Uterus (tissue), 4 donors: ENCODE data around the gene ZCRB1. TPM values are rescaled to one million over a fixed set of nuclear protein-coding genes. Genes with fewer than 3 reads are reported as not detected.

Source experiments
- DNase-seq, 2 donors: peaks; one replicate each; pipeline ENCODE4 v3.0.0-alpha.2; 2019 to 2020
- H3K27ac ChIP-seq, 2 donors: fragments of 200-600 bp; sonication (generic); 1 replicate in 1 of 2; 2 replicates in 1 of 2; pipeline ENCODE4 v1.5.1; 2016 to 2018
- H3K27me3 ChIP-seq, 2 donors: fragments of 200-600 bp; sonication (generic); one replicate each; pipeline ENCODE4 v1.5.1; 2018 to 2019; ENCODE audit warnings: control low read depth in 1 of 2
- H3K36me3 ChIP-seq, 2 donors: fragments of 200-600 bp; sonication (generic); one replicate each; pipeline ENCODE4 v1.5.1; 2019; ENCODE audit warnings: control low read depth in 1 of 2
- H3K4me1 ChIP-seq, 2 donors: fragments of 200-600 bp; sonication (generic); one replicate each; pipeline ENCODE4 v1.5.1; 2018 to 2019; ENCODE audit warnings: control low read depth in 1 of 2
- H3K4me3 ChIP-seq, 2 donors: fragments of 200-600 bp; sonication (generic); 1 replicate in 1 of 2; 2 replicates in 1 of 2; pipeline ENCODE4 v1.5.1; 2018 to 2019; ENCODE audit warnings: mild to moderate bottlenecking in 1 of 2
- H3K9me3 ChIP-seq, 2 donors: fragments of 200-600 bp; sonication (generic); one replicate each; pipeline ENCODE4 v1.5.1; 2019; ENCODE audit warnings: control low read depth in 1 of 2
- POLR2A ChIP-seq, 2 donors: fragments of 450-650 bp; IDR thresholded peaks; one replicate each; pipeline ENCODE4 v1.6.1; 2016; ENCODE audit warnings: antibody characterized with exemption in 2 of 2, mild to moderate bottlenecking in 1 of 2, moderate library complexity in 1 of 2
- intact Hi-C: fragments of 100-400 bp; cut with DNase I; formaldehyde crosslinking; loops from one replicate; pipeline ENCODE4 v1.15.1; 2023; ENCODE audit warnings: low total_unique reads
- total RNA-seq, 4 donors: library from RNA; depleted of rRNA in 3 of 4; stranded (reverse); fragments of >200 nt in 3 of 4; gene quantifications; one replicate each; pipeline versions ENCODE4 v1.1.0 to v1.2.4, GENCODE V29; 2014 to 2023
- TF ChIP-seq, protein P1 (sequence below), 4 experiments: fragments of 200-600 bp in 2 of 4; fragments of 450-650 bp in 2 of 4; sonication (generic) in 2 of 4; IDR thresholded peaks; one replicate each; pipeline ENCODE4 v1.5.1; 2016 to 2019; ENCODE audit warnings: antibody characterized with exemption in 4 of 4, mild to moderate bottlenecking in 2 of 4, moderate library complexity in 1 of 4
- donor health status: DM: yes; HTN: yes; CAD: no.

The ZCRB1 gene
- total RNA-seq, 4 donors from 2014 or later, result 19.8 to 44.1 (median 29.4) TPM

DNA sequence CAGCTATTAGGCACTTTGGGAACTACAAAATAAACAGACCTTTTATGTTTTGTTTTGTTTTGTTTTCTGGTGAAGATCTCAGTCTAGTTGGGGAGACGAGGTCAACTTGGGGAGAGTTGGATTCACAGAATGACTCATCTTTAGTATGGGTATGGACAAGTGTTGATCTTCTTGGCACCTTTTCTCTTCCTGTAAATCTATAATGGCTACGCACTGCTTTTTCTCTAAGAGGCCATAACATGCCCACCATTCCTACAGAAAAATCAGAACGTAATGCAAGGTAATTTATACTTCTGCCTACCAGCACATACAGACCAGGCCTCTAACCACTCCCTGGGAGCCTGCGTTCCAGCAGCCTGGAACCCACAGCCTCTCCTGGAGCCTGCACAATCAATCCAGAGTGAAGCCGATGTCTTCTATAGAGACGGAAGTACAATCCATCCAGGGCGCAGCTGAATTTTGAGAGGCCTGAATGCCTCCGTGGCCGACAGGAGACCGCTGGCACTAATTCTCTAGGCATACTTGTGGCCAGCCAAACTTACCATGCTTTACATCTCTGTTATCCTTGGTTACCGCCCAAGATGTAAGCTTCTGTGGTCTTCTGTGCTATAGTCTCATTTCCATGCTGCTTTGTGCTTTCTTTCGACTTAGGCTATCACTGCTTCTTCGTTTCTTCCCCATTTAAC is 790 bp upstream of the ZCRB1 start:
- H3K4me3 ChIP-seq, result peak overlapping the region; percentile 78 to 82
- intact Hi-C loops, result no loop called here
- TF ChIP-seq, protein P1, sequence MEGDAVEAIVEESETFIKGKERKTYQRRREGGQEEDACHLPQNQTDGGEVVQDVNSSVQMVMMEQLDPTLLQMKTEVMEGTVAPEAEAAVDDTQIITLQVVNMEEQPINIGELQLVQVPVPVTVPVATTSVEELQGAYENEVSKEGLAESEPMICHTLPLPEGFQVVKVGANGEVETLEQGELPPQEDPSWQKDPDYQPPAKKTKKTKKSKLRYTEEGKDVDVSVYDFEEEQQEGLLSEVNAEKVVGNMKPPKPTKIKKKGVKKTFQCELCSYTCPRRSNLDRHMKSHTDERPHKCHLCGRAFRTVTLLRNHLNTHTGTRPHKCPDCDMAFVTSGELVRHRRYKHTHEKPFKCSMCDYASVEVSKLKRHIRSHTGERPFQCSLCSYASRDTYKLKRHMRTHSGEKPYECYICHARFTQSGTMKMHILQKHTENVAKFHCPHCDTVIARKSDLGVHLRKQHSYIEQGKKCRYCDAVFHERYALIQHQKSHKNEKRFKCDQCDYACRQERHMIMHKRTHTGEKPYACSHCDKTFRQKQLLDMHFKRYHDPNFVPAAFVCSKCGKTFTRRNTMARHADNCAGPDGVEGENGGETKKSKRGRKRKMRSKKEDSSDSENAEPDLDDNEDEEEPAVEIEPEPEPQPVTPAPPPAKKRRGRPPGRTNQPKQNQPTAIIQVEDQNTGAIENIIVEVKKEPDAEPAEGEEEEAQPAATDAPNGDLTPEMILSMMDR (IDR thresholded peaks at IDR 0.05), result no peak
- no peak for TF ChIP-seq POLR2A (IDR thresholded peaks at IDR 0.05)
- no peak for DNase-seq
- no peaks in the 10 kb centered on the region for H3K36me3 ChIP-seq
- no peaks in the 10 kb centered on the region for H3K27me3 ChIP-seq
- no peaks in the 10 kb centered on the region for H3K4me1 ChIP-seq
- H3K27ac ChIP-seq, result peak overlapping the region; percentile 90 to 93
- no peaks in the 10 kb centered on the region for H3K9me3 ChIP-seq

DNA sequence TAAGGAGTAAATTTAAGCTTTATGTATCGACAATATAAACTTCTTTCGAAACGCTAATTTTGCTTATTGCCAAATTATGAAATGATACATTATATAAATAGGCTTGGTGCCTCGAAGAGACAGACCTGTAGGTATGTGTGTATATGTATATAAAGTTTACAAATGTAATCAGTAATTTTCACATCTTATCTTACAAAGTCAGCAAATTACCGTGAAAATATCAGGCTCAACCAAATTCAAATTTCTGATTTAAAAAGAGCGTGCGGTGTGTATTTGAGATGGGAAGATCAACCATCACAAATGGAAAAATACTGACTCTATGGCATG is 605 bp downstream of the ZCRB1 start:
- Histone ChIP-seq H3K27me3 (no peaks in the 10 kb centered on the region), H3K4me1 (no peaks in the 10 kb centered on the region), H3K9me3 (no peaks in the 10 kb centered on the region), H3K4me3 (peak overlapping the region; percentile 78 to 82), H3K27ac (peak overlapping the region; percentile 90 to 93), H3K36me3 (no peaks in the 10 kb centered on the region)
- no peak for TF ChIP-seq POLR2A (IDR thresholded peaks at IDR 0.05)
- TF ChIP-seq, protein P1 (IDR thresholded peaks at IDR 0.05), result no peak
- DNase-seq, result no peak
- intact Hi-C loops, result no loop called here

- DNase-seq, result no peak
- Histone ChIP-seq H3K9me3 (no peaks in the 10 kb centered on the region), H3K27me3 (no peaks in the 10 kb centered on the region), H3K4me1 (no peaks in the 10 kb centered on the region), H3K27ac (no peak overlapping the region), H3K36me3 (no peaks in the 10 kb centered on the region), H3K4me3 (no peak overlapping the region)
- intact Hi-C loops, result no loop called here
- TF ChIP-seq, protein P1 (IDR thresholded peaks at IDR 0.05), result no peak
- TF ChIP-seq POLR2A (IDR thresholded peaks at IDR 0.05), result no peak
Observed at GRCh38 chr12:42323856-42324255, 2.0 kb downstream of the ZCRB1 start.

GRCh38 chr12:42322567-42322966 is 3.3 kb downstream of the ZCRB1 start:
- TF ChIP-seq POLR2A (IDR thresholded peaks at IDR 0.05), result no peak
- TF ChIP-seq, protein P1 (IDR thresholded peaks at IDR 0.05), result no peak
- no peak overlapping the region for H3K4me3 ChIP-seq
- intact Hi-C loops, result no loop called here
- no peaks in the 10 kb centered on the region for H3K9me3 ChIP-seq
- no peaks in the 10 kb centered on the region for H3K27me3 ChIP-seq
- no peak overlapping the region for H3K27ac ChIP-seq
- DNase-seq, result no peak
- H3K4me1 ChIP-seq, result no peaks in the 10 kb centered on the region
- no peaks in the 10 kb centered on the region for H3K36me3 ChIP-seq

DNA sequence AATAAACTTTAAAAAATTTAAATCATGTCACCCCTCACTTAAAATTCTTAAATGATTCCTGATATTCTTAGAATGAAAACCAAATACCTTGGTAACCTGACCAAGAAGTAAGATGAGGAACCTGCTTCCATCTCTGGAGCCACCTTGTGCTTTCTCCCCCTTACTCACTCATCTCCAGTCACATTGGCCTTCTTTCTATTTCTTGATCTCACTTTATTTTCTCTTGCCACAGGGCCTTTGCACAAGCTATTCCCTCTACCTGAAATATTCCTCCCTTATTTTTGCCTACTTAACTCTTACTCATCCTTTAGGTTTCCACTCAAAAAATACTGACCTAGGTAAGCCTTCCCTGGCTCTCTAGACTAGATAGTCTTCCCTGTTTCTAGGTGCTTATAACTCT is 5.1 kb downstream of the ZCRB1 start:
- Histone ChIP-seq H3K36me3 (no peaks in the 10 kb centered on the region), H3K27ac (no peak overlapping the region), H3K27me3 (no peaks in the 10 kb centered on the region), H3K4me1 (no peaks in the 10 kb centered on the region), H3K9me3 (no peaks in the 10 kb centered on the region), H3K4me3 (no peak overlapping the region)
- DNase-seq, result no peak
- TF ChIP-seq, protein P1 (IDR thresholded peaks at IDR 0.05), result no peak
- no peak for TF ChIP-seq POLR2A (IDR thresholded peaks at IDR 0.05)
- intact Hi-C loops, result no loop called here
